ENCODE data around the gene ALG1.
"Not testable (repeated sequence)": the region's sequence is repeated elsewhere in the genome, so short reads cannot be mapped to it uniquely, and the experiment has no call there.

The ALG1 gene

DNA sequence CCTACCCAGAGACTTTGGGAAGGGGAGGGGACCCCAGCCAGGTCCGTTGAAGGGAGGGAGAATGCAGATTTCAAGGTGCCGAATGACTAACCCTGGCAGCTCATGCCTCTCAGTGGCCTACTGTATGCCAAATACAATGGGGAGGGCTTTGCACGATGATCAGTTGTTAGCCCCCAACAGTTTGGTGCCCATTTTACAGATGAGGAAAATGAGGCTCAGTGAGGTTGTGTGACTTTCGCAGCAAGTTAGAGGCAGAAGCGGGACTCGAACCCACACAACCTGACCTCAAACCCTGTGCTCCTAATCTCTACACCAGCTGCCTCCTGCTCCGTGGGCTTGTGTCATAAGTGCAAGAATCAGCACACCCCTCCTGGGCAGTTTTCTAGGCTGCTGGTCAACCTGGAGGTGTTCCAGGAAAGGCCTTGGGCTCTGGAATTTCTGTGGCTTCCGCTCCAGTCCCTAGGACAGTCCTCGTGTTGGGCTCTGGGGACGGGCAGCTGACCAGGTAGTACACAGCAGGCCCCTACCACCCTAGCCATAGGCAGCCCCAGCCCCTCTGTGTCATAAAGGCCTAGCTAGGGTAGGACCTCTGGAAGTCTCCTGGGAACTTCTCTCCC is 26.0 kb upstream of the ALG1 start:
- DNase-seq: no peak

GRCh38 chr16:5046914-5047313 is 24.7 kb upstream of the ALG1 start:
- DNase-seq: no peak

GRCh38 chr16:5054876-5055865 is 16.5 kb upstream of the ALG1 start:
- peak; percentile 23 for DNase-seq

GRCh38 chr16:5056352-5056751 is 15.3 kb upstream of the ALG1 start:
- DNase-seq: peak; percentile 28

DNA sequence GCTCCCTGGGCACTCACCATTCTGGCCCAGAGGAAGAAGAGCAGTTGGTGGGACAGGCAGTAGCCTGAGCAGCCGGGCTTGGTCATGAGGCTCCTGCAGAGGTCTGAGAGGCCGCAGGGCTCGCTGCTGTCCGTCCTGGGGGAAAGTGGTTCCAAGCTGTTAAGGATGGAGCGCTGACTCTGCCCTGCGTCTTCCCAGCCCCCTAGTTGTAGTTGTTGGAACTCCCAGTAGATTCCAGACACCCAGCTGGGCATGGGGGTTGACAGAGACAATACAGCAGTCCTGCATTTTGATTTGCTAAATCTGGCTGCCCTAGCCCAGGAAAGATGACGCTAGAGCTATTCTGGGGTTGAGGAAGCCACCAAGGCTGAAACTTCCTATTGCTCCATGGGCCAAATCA is 13.2 kb upstream of the ALG1 start:
- peak; percentile 38 for DNase-seq

DNA sequence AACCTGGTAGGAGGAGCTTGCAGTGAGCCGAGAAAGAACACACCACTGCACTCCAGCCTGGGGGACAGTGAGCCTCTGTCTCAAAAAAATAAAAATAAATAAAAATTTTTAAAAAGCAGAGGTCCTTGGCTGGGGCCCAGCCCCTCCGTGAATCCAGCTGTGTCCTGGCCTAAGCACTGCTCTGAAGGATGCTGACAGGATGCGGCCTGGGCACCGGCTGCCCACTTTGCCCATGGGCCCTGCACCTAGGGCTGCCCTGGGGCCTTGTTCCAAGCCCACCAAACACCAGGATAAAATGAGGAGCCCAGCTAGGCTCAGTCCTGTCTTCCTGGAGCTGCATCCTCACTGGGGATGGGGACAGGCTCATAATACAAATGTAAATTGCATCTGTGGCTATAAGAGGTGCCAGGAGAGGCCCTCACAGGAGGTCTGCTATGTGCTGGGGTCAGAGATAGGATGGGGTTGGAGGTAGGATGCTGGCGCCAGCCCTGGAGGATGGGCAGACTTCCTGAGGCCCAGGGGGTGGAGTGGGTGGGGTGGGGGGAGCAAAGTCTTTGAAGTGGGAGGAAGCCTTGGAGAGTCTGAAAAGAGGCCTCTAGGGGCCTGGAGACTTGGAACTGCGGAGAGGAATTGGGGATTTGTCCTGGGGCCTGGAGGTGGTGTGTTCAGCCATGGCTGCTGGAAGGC is 12.1 kb upstream of the ALG1 start:
- no peak for DNase-seq

GRCh38 chr16:5060073-5060641 is 11.5 kb upstream of the ALG1 start:
- no peak for DNase-seq

- DNase-seq: no peak
Observed at GRCh38 chr16:5062051-5062450, 9.6 kb upstream of the ALG1 start.

DNA sequence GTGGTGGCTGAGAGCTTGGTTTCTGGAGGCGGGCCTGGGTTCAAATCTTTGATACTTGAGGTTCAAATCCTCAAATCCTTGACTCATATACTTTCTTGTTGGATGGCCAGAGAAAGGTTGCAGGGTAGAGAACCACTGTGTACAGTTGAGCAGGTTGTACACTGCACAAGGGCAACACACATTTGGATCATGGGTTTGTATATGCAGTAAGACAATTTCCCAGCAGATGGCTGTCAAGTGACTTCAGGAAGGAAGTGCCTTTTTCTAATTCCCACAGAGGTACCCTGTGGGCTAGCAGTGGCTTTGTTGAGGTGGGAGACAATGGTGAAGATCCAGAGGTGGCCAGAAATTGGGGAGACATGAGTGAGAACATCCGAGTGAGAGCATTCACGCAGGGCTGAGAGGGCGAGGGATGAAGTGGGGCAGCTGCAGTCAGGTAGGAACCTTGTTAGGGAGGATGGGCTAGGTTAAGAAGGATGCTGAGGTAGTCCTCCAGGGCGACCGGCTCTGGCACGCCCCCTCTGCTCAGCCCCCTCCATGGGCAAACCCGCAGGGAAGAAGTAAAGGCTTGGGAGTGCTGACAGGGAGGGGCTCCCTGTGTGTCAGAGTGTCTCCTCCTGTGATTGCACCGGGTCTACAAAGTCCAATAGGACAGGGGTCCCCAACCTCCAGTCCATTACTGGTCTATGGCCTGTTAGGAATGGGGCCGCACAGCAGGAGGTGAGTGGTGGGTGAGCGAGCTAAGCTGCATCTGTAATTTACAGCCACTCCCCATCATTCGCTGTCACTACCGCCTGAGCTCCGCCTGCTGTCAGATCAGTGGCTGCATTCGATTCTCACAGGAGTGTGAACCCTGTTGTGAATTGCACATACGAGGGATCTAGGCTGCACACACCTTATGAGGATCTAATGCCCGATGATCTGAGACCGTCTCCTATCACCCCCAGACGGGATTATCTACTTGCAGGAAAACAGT is 8.6 kb upstream of the ALG1 start:
- no peak for DNase-seq

DNA sequence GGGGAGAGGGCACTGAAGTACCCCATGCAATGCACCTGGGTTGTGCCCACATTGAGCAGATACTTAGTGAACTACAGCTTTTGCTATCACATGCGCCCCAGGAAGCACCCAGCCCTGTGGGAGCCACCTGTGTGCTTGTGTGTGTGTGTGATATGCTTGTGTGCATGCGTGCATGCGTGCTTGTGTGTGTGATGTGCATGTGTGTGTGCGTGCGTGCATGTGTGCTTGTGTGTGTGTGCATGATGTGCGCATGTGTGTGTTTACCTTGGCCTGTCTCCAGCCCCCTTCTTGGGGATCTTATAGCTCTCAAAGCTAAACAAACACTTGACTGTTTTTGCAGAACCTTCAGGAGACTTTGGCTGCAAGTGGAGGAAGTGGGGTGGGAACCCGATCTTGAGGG is 6.7 kb upstream of the ALG1 start:
- no peak for DNase-seq

DNA sequence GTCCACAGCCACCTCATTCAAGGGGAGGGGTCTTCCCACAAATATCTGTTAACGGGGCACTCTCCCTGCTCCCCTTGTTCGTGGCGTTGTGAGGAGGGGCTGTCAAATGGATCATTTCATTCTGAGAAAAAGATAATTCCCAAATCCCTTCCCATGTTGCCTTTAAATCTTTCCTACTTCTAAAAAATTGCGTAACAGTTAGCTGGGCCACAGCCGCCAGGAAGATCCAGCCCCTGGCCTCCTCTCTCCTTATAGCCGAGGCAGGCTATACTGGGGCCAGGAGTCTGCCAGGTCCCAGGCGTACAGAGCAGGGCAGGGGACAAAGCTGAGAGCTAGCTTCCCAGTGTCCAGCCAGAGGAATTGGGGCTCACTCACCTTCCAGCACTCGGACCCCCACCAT is 6.3 kb upstream of the ALG1 start:
- no peak for DNase-seq

DNA sequence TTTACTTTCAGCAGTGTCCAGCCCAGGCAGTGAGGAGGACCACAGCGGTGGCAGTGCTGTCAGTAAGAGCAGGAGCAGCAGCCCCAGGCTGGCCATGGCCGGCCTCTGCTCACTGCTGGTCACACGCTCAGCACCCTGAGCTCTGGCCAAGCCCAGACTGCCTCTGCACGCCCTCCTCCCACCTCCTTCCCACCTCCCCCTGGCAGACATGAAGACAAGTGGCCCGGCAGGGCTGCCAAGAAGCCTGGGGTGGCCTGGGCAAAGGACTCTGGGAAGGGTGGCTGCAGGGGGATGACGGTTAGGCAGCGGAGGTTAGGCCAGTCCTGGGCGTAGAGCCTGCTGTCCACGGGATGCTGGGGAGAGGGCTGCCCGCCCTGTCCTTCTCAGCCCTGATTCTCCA is 5.8 kb upstream of the ALG1 start, which contains the start of gene C16orf89:
Gene C16orf89, minus strand, starts transcription at position 144 of the 400 bp plus-strand sequence. Its CDS starts 48 bp downstream, at position 96.
- no peak for DNase-seq

GRCh38 chr16:5066511-5066910 is 5.1 kb upstream of the ALG1 start:
- DNase-seq: no peak

- DNase-seq: no peak
Observed at GRCh38 chr16:5069048-5069447, 2.6 kb upstream of the ALG1 start.

GRCh38 chr16:5069854-5070253 is 1.8 kb upstream of the ALG1 start:
- DNase-seq: no peak

DNA sequence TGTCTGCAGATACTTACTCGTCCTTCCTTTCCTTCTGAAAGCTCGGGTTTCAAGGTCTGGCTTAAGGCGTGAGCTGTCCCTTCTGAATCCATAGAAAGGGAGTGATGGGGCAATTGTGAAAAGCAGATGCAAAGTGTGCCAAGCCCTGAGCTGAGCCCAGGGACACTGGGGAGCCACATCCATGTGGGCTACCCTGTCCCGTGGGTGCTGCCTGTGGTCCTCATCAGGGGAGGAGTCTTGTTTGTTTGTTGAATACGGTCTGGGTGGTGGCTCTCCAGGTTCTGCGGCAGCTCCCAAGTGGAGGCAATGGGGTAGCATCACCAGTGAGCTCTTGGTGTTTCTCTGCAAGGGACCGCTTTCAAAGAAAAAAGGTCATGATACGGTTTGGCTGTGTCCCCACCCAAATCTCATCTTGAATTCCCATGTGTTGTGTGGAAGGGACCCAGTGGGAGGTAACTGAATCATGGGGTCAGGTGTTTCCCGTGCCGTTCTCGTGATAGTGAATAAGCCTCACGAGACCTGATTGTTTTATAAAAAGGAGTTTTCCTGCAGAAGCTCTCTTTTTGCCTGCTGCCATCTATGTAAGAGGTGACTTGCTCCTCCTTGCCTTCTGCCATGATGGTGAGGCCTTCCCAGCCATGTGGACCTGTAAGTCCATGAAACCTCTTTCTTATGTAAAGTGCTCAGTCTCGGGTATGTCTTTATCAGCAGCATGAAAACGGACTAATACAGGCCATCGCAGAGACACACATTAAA is 1.0 kb upstream of the ALG1 start:
- DNase-seq: no peak

- no peak for DNase-seq
Observed at GRCh38 chr16:5071341-5071680, 332 bp upstream of the ALG1 start.

DNA sequence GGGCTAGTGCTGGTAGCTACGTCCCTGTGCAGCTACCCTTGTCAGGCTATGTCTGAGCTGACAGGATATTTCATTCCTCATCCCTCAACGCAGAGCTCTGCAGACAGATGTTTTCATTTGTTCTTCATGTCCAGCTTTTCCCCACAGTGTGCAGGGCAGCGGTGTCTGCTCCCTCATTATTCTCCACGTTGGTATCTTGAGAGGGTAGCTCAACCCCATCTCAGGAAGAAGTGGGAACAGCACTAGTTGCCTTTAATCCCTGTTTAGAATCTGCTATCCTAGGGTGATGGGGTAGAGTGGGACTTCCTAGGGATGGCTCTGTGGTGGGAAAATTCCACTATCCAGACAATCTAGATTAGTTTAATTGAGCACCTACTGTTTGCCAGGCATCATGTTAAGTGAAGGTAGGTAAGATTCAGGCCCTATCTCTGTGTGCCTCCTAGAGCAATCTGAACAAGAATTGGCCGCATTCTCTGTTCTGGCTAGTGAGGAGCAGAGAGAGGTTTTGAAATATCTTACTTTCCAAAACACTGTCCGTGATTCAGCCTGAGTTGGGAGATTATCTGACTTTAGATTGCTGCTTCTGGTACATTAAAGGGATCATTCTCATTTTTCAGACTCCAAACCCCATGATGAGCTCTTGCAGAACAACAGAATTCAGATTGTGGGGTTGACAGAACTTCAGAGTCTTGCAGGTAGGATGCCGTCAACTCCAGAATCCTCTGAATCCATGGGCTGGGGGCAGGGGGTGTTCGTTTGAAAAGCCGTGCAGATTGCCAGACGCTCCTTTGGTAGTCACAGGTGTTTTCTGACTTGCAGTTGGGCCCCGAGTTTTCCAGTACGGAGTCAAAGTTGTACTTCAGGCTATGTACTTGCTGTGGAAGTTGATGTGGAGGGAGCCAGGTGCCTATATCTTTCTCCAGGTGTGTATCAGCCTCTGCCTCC is 963 bp downstream of the ALG1 start:
- DNase-seq: no peak

DNA sequence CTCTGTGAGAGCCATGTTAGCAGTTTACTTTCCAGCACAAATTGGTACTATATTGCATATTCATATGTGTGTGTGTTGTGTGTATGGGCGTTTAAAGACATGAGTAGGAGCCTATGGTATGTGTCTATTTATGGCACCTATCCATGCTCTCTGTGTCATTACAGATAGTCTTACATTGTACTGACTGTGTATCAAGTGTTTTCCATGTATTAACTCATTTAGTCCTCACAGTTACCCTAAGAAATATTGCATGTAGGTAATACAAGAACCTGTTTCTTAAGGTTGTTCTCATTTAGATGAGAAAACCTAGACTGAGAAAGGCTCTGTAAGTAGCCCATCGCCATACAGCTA is 1.6 kb downstream of the ALG1 start:
- no peak for DNase-seq

- DNase-seq: not testable (repeated sequence)
Observed at GRCh38 chr16:5073771-5074170, 2.1 kb downstream of the ALG1 start.

Data from NCI-H146 (cell line).